GM19452 (cell line): Measurements from ENCODE around the gene EIF2S3B.

Source experiments
- ATAC-seq: cut with Tn5 transposase; IDR thresholded peaks from one replicate; pipeline ENCODE4 v1.9.1; 2021; ENCODE audit not compliant: unreplicated experiment

The EIF2S3B gene

DNA sequence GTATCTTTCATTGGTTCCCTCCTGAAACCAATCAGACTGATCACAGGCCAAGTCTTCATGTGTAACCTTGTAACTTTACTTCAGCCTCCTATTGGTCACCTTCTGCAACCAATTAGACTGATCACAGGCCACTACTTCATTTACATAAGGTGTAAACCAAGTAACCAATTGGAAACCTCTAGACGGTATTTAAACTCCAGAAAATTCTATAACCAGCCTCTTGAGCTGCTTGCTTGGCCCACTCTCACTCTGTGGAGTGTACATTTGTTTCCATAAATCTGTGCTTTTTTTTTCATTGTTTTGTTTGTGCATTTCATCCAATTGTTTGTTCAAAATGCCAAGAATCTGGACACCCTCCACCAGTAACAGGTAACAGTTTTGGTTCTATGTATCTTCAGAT, 47.5 kb downstream of the EIF2S3B start:
- no peak for ATAC-seq

DNA sequence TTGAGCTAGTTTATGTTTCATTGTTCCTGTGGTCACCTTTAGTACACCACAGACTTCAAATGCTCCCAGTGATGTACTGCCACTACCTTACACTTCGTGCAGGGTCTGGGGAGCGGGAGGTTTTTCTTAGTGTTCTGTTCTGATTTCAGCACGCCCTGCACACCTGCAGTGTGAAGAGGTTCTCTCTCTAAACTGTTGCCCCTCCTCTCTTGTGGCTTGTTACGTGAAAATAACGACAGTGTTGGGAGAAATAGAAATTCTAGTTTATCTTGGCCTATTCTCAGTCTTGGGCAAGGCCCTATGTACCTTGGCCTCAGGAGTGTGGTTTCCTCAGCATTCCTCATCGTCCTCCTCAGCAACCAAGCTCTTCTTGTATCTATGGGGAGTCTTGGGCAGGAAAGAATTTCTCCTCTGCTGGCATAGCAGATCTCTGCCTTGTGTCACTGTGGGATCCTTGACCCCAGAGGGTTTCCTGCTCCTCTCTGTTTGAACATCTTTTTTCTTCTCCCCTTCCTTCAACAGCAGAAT, 48.6 kb downstream of the EIF2S3B start:
- ATAC-seq = no peak

- no peak for ATAC-seq
Observed at GRCh38 chr12:10554756-10555481, 49.2 kb downstream of the EIF2S3B start.

DNA sequence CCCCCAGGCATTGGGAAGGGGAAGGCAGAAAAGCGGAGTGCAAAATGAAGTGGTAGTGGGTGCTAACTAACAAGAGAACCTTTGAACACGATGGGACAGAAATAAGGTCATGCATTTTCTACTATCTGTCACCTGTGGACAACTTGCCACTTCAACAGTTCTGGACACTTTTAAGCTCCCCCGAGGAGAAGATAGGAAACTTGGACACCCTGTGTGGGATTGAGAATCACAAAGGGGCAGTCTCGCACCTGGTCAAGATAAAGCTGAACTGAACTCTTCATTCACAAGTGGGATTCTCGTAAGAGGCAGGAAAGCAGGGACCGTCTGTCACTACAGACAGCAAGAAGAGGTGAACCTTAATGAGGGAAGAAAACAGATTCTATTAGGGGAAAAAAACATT, 51.6 kb downstream of the EIF2S3B start:
- ATAC-seq = no peak

- ATAC-seq = peak; percentile 62
Observed at GRCh38 chr12:10557766-10558165, 52.1 kb downstream of the EIF2S3B start.
